IPS DF 4.7 (cell line): Measurements from ENCODE around the gene SLC8A1.

ENCODE experiments used
- DNase-seq: peaks from one replicate; pipeline ENCODE4 v3.0.0-alpha.2; 2013; ENCODE audit warnings: low spot score; ENCODE audit errors: extremely low read depth

Gene SLC8A1

GRCh38 chr2:40115348-40115747 lies 336.5 kb downstream of the SLC8A1 start:
- DNase-seq = no peak

- no peak for DNase-seq
These were observed 337.9 kb downstream of the SLC8A1 start for GRCh38 chr2:40113997-40114396.

- DNase-seq = no peak
These were observed 338.5 kb downstream of the SLC8A1 start for GRCh38 chr2:40113272-40113968.

GRCh38 chr2:40109381-40109780 lies 342.5 kb downstream of the SLC8A1 start:
- DNase-seq = no peak

- DNase-seq = no peak
These were observed 343.0 kb downstream of the SLC8A1 start for GRCh38 chr2:40108851-40109250.

- DNase-seq = no peak
These were observed 345.8 kb downstream of the SLC8A1 start for GRCh38 chr2:40106061-40106460.

GRCh38 chr2:40105593-40105992 lies 346.3 kb downstream of the SLC8A1 start:
- DNase-seq = no peak

- DNase-seq = no peak
These were observed 348.3 kb downstream of the SLC8A1 start for GRCh38 chr2:40103590-40103989.

GRCh38 chr2:40103163-40103562 lies 348.7 kb downstream of the SLC8A1 start:
- DNase-seq = no peak

- no peak for DNase-seq
These were observed 349.4 kb downstream of the SLC8A1 start for GRCh38 chr2:40102447-40102846.

- no peak for DNase-seq
These were observed 350.7 kb downstream of the SLC8A1 start for GRCh38 chr2:40101131-40101575.

- DNase-seq = no peak
These were observed 351.2 kb downstream of the SLC8A1 start for GRCh38 chr2:40100676-40101075.

GRCh38 chr2:40098786-40099470 lies 353.0 kb downstream of the SLC8A1 start:
- DNase-seq = no peak

- DNase-seq = no peak
These were observed 354.1 kb downstream of the SLC8A1 start for GRCh38 chr2:40097691-40098385.

GRCh38 chr2:40096360-40096759 lies 355.5 kb downstream of the SLC8A1 start:
- DNase-seq = no peak

- no peak for DNase-seq
These were observed 356.9 kb downstream of the SLC8A1 start for GRCh38 chr2:40095000-40095399.

- DNase-seq = no peak
These were observed 357.4 kb downstream of the SLC8A1 start for GRCh38 chr2:40094451-40094850.

GRCh38 chr2:40093021-40093675 lies 358.7 kb downstream of the SLC8A1 start:
- DNase-seq = no peak

- DNase-seq = no peak
These were observed 361.8 kb downstream of the SLC8A1 start for GRCh38 chr2:40090044-40090443.

GRCh38 chr2:40087927-40088326 lies 364.0 kb downstream of the SLC8A1 start:
- DNase-seq = no peak

- no peak for DNase-seq
These were observed 364.5 kb downstream of the SLC8A1 start for GRCh38 chr2:40087434-40087833.

- no peak for DNase-seq
These were observed 366.1 kb downstream of the SLC8A1 start for GRCh38 chr2:40085786-40086185.
